ENCODE results near the gene SPATS2L.
A peak's percentile ranks its signal among the peaks of the same experiment; 100 is the strongest.

SPATS2L gene

DNA sequence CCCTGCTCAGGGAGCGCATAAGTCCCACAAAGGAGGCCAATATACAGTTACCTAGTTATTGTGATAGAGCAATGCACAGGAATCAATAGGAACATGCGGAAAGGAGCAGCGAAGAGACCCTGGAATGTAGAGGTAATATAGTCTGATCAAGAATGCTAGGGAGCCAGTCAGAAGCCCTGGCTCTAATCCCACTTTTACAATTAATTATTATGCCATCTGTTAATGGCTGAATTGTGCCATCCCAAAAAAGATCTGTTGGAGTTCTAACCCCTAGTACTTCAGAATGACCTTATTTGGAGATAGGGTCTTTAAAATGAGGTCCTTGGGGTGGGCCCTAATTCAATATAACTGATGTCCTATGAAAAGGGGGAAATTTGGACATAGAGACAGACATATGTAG lies 7.7 kb upstream of the SPATS2L start:
- no peak overlapping the region for H2BK120ac ChIP-seq (ENCODE audit: low read depth, low read length)
- H3K4me1 ChIP-seq (ENCODE audit: control insufficient read depth, low read depth, low read length): no peaks in the 10 kb centered on the region
- no peaks in the 10 kb centered on the region for H3K79me2 ChIP-seq (ENCODE audit: control insufficient read depth, insufficient read depth, low read length)
- H3K23ac ChIP-seq (ENCODE audit: low read length): no peak overlapping the region
- no peaks in the 10 kb centered on the region for H3K79me1 ChIP-seq (ENCODE audit: low read length)
- H3K27me3 ChIP-seq (ENCODE audit: insufficient read depth, low read length, poor library complexity): no peaks in the 10 kb centered on the region
- H3K36me3 ChIP-seq (ENCODE audit: control insufficient read depth, insufficient read depth, low read length): no peaks in the 10 kb centered on the region
- H2BK5ac ChIP-seq (ENCODE audit: low read length): no peak overlapping the region
- H3K9ac ChIP-seq (ENCODE audit: low read length): no peak overlapping the region
- DNase-seq: no peak
- no peak overlapping the region for H4K8ac ChIP-seq (ENCODE audit: low read depth, low read length)
- H3K18ac ChIP-seq (ENCODE audit: low read length): no peak overlapping the region
- no peak overlapping the region for H3K56ac ChIP-seq (ENCODE audit: low read length)
- no peak overlapping the region for H3K4me2 ChIP-seq (ENCODE audit: low read length)
- no CpG with 5 or more reads among the region's 3 CpGs for WGBS (ENCODE audit: extremely low coverage, insufficient coverage, low lambda C conversion rate)
- H2BK15ac ChIP-seq (replicated peaks; ENCODE audit: low read depth): no peak overlapping the region
- no peak overlapping the region for H3K4me3 ChIP-seq (ENCODE audit: low read length)
- H4K5ac ChIP-seq (ENCODE audit: low read length): no peak overlapping the region
- H3K4ac ChIP-seq (ENCODE audit: low read depth, low read length): no peak overlapping the region
- H2AK5ac ChIP-seq (ENCODE audit: low read length): no peak overlapping the region
- H3K27ac ChIP-seq (ENCODE audit: low read depth, low read length): no peak overlapping the region

DNA sequence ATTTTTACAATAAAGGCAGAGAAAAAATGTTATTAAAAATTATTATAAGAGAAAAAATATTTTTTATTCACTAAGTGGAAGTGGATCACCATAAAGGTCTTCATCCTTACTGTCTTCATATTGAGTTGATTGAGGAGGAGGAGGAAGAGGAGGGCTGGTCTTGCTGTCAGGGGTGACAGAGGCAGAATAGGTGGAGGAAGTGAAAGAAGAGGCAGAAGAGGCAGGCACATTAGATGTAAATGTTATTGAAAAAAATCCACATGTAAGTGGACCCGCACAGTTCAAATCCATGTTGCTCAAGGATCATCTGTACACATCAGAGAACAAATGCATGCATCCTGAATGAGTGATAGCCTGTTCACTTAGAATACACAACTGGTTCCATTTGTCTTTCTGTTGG lies 6.4 kb upstream of the SPATS2L start:
- Histone ChIP-seq H2AK5ac (ENCODE audit: low read length) (no peak overlapping the region), H3K4me3 (ENCODE audit: low read length) (no peak overlapping the region), H3K18ac (ENCODE audit: low read length) (no peak overlapping the region), H2BK15ac (replicated peaks; ENCODE audit: low read depth) (no peak overlapping the region), H3K79me1 (ENCODE audit: low read length) (no peaks in the 10 kb centered on the region), H2BK120ac (ENCODE audit: low read depth, low read length) (no peak overlapping the region), H2BK5ac (ENCODE audit: low read length) (no peak overlapping the region), H3K4me1 (ENCODE audit: control insufficient read depth, low read depth, low read length) (no peaks in the 10 kb centered on the region), H3K4ac (ENCODE audit: low read depth, low read length) (no peak overlapping the region), H3K23ac (ENCODE audit: low read length) (no peak overlapping the region), H3K9ac (ENCODE audit: low read length) (no peak overlapping the region), H3K36me3 (ENCODE audit: control insufficient read depth, insufficient read depth, low read length) (no peaks in the 10 kb centered on the region), H3K79me2 (ENCODE audit: control insufficient read depth, insufficient read depth, low read length) (no peaks in the 10 kb centered on the region), H3K27me3 (ENCODE audit: insufficient read depth, low read length, poor library complexity) (no peaks in the 10 kb centered on the region), H3K27ac (ENCODE audit: low read depth, low read length) (no peak overlapping the region), H3K56ac (ENCODE audit: low read length) (no peak overlapping the region), H3K4me2 (ENCODE audit: low read length) (no peak overlapping the region), H4K5ac (ENCODE audit: low read length) (no peak overlapping the region), H4K8ac (ENCODE audit: low read depth, low read length) (no peak overlapping the region)
- DNase-seq: no peak
- WGBS (ENCODE audit: extremely low coverage, insufficient coverage, low lambda C conversion rate): no CpG with 5 or more reads among the region's 1 CpG

DNA sequence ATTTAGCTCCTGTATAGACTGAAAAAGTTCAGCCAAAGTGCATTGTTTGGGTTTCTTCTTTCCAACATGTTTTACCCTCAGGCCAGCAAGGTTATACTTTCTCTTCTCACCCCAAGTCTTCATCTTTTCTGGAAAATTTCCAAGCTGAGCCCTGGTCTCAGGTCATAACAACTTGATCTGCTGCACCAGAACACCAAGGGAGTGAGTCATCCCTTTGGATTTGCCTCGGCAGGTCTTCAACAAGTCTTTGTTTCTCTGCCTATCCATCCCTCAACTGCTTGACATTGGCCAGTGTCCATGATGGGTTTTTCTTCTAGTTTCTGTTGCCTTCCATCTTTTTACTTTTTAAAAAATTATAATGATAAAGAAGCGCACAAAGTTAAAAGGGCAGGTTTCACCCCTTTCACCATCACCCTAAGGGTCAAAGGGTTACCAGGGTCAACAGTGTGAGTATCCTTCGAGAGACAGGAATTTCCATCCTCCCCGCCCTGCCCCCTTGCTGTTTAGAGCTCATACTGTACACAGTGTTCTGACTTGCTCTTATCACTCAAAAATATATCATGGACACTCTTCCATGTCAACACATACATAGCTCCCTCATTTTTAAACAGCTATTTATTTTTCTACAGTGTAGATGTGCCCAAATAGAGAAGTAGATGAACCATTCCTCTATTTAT lies 5.7 kb upstream of the SPATS2L start:
- Histone ChIP-seq H3K4me3 (ENCODE audit: low read length) (no peak overlapping the region), H2AK5ac (ENCODE audit: low read length) (no peak overlapping the region), H3K79me2 (ENCODE audit: control insufficient read depth, insufficient read depth, low read length) (no peaks in the 10 kb centered on the region), H4K8ac (ENCODE audit: low read depth, low read length) (no peak overlapping the region), H4K5ac (ENCODE audit: low read length) (no peak overlapping the region), H3K27ac (ENCODE audit: low read depth, low read length) (no peak overlapping the region), H3K18ac (ENCODE audit: low read length) (no peak overlapping the region), H2BK120ac (ENCODE audit: low read depth, low read length) (no peak overlapping the region), H3K79me1 (ENCODE audit: low read length) (no peaks in the 10 kb centered on the region), H3K9ac (ENCODE audit: low read length) (no peak overlapping the region), H3K23ac (ENCODE audit: low read length) (no peak overlapping the region), H3K4ac (ENCODE audit: low read depth, low read length) (no peak overlapping the region), H3K4me1 (ENCODE audit: control insufficient read depth, low read depth, low read length) (no peaks in the 10 kb centered on the region), H3K56ac (ENCODE audit: low read length) (no peak overlapping the region), H3K4me2 (ENCODE audit: low read length) (no peak overlapping the region), H3K27me3 (ENCODE audit: insufficient read depth, low read length, poor library complexity) (no peaks in the 10 kb centered on the region), H2BK5ac (ENCODE audit: low read length) (no peak overlapping the region), H2BK15ac (replicated peaks; ENCODE audit: low read depth) (no peak overlapping the region), H3K36me3 (ENCODE audit: control insufficient read depth, insufficient read depth, low read length) (no peaks in the 10 kb centered on the region)
- no CpG with 5 or more reads among the region's 4 CpGs for WGBS (ENCODE audit: extremely low coverage, insufficient coverage, low lambda C conversion rate)
- DNase-seq: peak; percentile 62

DNA sequence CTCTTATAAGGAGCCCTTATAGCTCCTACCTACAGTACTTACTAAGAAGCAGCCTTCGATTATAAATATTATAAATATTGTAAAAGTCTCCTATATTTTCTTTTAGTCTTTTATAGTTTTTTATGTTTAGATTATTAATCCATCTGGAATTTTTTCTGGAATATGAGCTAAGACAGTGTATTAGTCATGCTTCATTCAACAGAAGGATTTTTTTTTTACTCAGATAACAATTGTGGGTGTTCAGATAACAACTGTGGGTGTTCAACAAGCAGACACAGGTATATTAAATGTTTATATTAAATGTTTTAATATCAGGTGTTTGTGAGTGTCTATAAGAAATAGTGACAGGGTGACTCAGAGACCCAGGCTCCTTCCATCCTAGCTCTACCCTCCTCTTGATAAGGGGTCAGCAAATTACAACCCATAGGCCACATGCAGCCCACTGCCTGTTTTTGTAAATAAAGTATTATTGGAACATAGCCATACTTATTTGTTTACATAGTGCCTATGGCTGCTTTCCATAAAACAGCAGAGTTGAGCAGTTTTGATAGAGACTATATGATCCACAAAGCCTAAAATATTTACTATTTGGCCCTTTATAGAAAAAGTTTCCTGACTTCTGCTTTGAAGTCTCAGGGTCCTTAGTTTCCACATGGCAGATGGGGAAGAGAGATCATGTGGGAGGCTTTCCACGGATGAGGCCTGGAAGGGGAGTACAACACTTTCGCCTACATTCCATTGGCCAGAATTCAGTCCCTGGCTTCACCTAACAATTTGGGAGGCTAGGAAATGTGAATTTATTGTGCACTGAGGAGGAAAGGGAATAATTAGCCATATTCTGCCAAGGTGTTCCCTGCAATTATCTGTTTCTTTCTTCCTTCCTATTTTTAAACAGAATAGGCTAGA lies 4.3 kb upstream of the SPATS2L start:
- Histone ChIP-seq H3K79me2 (ENCODE audit: control insufficient read depth, insufficient read depth, low read length) (peaks cover 10% of the 10 kb centered on the region), H3K56ac (ENCODE audit: low read length) (no peak overlapping the region), H4K5ac (ENCODE audit: low read length) (no peak overlapping the region), H3K4me3 (ENCODE audit: low read length) (no peak overlapping the region), H3K79me1 (ENCODE audit: low read length) (no peaks in the 10 kb centered on the region), H2AK5ac (ENCODE audit: low read length) (no peak overlapping the region), H4K8ac (ENCODE audit: low read depth, low read length) (no peak overlapping the region), H3K4ac (ENCODE audit: low read depth, low read length) (no peak overlapping the region), H2BK15ac (replicated peaks; ENCODE audit: low read depth) (no peak overlapping the region), H3K9ac (ENCODE audit: low read length) (no peak overlapping the region), H3K18ac (ENCODE audit: low read length) (peak overlapping the region; percentile 28), H3K4me2 (ENCODE audit: low read length) (no peak overlapping the region), H3K27ac (ENCODE audit: low read depth, low read length) (no peak overlapping the region), H2BK5ac (ENCODE audit: low read length) (no peak overlapping the region), H2BK120ac (ENCODE audit: low read depth, low read length) (no peak overlapping the region), H3K36me3 (ENCODE audit: control insufficient read depth, insufficient read depth, low read length) (no peaks in the 10 kb centered on the region), H3K23ac (ENCODE audit: low read length) (no peak overlapping the region), H3K27me3 (ENCODE audit: insufficient read depth, low read length, poor library complexity) (no peaks in the 10 kb centered on the region), H3K4me1 (ENCODE audit: control insufficient read depth, low read depth, low read length) (no peaks in the 10 kb centered on the region)
- WGBS (ENCODE audit: extremely low coverage, insufficient coverage, low lambda C conversion rate): no CpG with 5 or more reads among the region's 3 CpGs
- no peak for DNase-seq

DNA sequence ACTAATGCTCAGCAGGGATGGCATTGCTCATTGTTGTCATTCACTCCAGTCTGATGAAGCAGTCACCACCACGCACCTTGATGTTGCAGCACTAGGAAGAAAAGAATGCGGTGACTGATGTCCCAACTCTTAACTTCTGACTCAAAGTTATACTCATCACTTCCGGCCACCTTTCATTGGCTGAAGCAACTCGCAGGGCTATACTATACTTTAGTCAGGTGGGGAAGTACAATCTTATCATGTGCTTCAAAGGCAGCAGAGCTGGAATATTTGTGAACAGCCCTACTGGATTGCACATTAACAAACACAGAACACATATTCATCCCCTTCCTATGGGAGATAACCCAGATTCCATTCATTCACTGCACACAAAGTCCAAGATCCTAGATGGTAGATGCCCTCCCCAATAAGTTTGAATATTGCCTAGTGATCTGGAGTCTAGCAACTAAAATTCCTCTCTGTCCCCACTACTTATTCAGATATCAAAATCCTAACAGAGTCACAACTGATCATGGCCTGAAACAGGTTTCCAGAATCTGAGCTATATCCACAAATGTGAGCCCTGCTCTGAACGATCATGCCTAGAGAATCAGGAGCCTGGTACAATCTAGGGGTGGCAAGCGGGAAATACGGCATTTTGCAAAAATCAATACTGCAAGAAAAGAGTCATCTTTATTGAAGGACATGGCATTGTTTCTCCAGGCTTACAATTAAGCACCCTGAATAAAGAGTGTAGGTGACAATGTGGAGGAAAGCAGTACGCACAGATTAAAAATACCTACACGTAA lies 3.4 kb upstream of the SPATS2L start:
- WGBS (ENCODE audit: extremely low coverage, insufficient coverage, low lambda C conversion rate): no CpG with 5 or more reads among the region's 9 CpGs

More for the DNA sequence above, 3.4 kb upstream of the SPATS2L start:
- no peak overlapping the region for H3K23ac ChIP-seq (ENCODE audit: low read length)
- H2AK5ac ChIP-seq (ENCODE audit: low read length): no peak overlapping the region
- H3K18ac ChIP-seq (ENCODE audit: low read length): no peak overlapping the region
- H3K79me1 ChIP-seq (ENCODE audit: low read length): no peaks in the 10 kb centered on the region
- H2BK5ac ChIP-seq (ENCODE audit: low read length): no peak overlapping the region
- no peak overlapping the region for H3K9ac ChIP-seq (ENCODE audit: low read length)
- no peak overlapping the region for H3K4ac ChIP-seq (ENCODE audit: low read depth, low read length)
- no peak overlapping the region for H2BK15ac ChIP-seq (replicated peaks; ENCODE audit: low read depth)
- no peak overlapping the region for H3K56ac ChIP-seq (ENCODE audit: low read length)
- no peak overlapping the region for H4K8ac ChIP-seq (ENCODE audit: low read depth, low read length)
- H3K27me3 ChIP-seq (ENCODE audit: insufficient read depth, low read length, poor library complexity): no peaks in the 10 kb centered on the region
- no peak overlapping the region for H3K27ac ChIP-seq (ENCODE audit: low read depth, low read length)
- H3K36me3 ChIP-seq (ENCODE audit: control insufficient read depth, insufficient read depth, low read length): no peaks in the 10 kb centered on the region
- no peak overlapping the region for H2BK120ac ChIP-seq (ENCODE audit: low read depth, low read length)
- DNase-seq: peak; percentile 46
- no peak overlapping the region for H3K4me2 ChIP-seq (ENCODE audit: low read length)
- H3K4me3 ChIP-seq (ENCODE audit: low read length): no peak overlapping the region
- peaks cover 19% of the 10 kb centered on the region for H3K79me2 ChIP-seq (ENCODE audit: control insufficient read depth, insufficient read depth, low read length)
- H3K4me1 ChIP-seq (ENCODE audit: control insufficient read depth, low read depth, low read length): no peaks in the 10 kb centered on the region
- H4K5ac ChIP-seq (ENCODE audit: low read length): no peak overlapping the region

Data from mesendoderm (in vitro differentiated cells).